ENCODE measurements around the gene OR52I1. TPM values are rescaled to one million over a fixed set of nuclear protein-coding genes. Genes with fewer than 3 reads are reported as not detected.

Gene OR52I1
- total RNA-seq, 1 experiment from 2014 or later = not detected

DNA sequence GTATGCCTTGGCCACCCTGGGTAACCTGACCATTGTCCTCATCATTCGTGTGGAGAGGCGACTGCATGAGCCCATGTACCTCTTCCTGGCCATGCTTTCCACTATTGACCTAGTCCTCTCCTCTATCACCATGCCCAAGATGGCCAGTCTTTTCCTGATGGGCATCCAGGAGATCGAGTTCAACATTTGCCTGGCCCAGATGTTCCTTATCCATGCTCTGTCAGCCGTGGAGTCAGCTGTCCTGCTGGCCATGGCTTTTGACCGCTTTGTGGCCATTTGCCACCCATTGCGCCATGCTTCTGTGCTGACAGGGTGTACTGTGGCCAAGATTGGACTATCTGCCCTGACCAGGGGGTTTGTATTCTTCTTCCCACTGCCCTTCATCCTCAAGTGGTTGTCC, 46.1 kb downstream of the OR52I1 start:
- no peak for DNase-seq
- no peak overlapping the region for H3K4me3 ChIP-seq (ENCODE audit: insufficient read depth, low read depth, low read length)
- peaks cover 7% of the 10 kb centered on the region for H3K27me3 ChIP-seq (ENCODE audit: control insufficient read depth, insufficient read depth, low read length)
- no peaks in the 10 kb centered on the region for H3K36me3 ChIP-seq (replicated peaks; ENCODE audit: control insufficient read depth, insufficient read depth, low read length)

DNA sequence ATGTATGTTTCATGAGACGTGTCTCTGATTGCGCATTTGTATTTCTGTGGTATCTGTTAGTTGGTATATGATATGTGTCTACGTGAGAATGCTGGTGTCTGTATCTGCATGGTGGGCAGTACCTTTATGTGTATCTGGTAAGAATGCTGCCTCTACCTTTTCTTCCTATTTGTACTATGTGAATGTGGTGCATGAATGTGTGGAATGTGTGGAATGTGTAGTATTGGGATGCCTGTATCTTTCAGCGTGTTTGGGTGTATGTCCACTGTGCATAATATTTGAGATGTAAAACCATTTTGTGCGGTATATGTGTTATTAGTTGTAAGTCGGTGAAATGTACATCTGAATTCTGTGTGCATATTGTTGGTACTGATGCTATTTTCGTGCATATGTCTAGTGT, 47.7 kb downstream of the OR52I1 start:
- no peak for DNase-seq
- peaks cover 7% of the 10 kb centered on the region for H3K27me3 ChIP-seq (ENCODE audit: control insufficient read depth, insufficient read depth, low read length)
- no peaks in the 10 kb centered on the region for H3K36me3 ChIP-seq (replicated peaks; ENCODE audit: control insufficient read depth, insufficient read depth, low read length)
- no peak overlapping the region for H3K4me3 ChIP-seq (ENCODE audit: insufficient read depth, low read depth, low read length)

- Histone ChIP-seq H3K4me3 (ENCODE audit: insufficient read depth, low read depth, low read length) (no peak overlapping the region), H3K27me3 (ENCODE audit: control insufficient read depth, insufficient read depth, low read length) (peaks cover 7% of the 10 kb centered on the region), H3K36me3 (replicated peaks; ENCODE audit: control insufficient read depth, insufficient read depth, low read length) (no peaks in the 10 kb centered on the region)
- DNase-seq = no peak
Observed at GRCh38 chr11:4642043-4642442, 48.2 kb downstream of the OR52I1 start.

- Histone ChIP-seq H3K4me3 (ENCODE audit: insufficient read depth, low read depth, low read length) (no peak overlapping the region), H3K27me3 (ENCODE audit: control insufficient read depth, insufficient read depth, low read length) (no peaks in the 10 kb centered on the region), H3K36me3 (replicated peaks; ENCODE audit: control insufficient read depth, insufficient read depth, low read length) (no peaks in the 10 kb centered on the region)
- DNase-seq = no peak
Observed at GRCh38 chr11:4643076-4643475, 49.2 kb downstream of the OR52I1 start.

DNA sequence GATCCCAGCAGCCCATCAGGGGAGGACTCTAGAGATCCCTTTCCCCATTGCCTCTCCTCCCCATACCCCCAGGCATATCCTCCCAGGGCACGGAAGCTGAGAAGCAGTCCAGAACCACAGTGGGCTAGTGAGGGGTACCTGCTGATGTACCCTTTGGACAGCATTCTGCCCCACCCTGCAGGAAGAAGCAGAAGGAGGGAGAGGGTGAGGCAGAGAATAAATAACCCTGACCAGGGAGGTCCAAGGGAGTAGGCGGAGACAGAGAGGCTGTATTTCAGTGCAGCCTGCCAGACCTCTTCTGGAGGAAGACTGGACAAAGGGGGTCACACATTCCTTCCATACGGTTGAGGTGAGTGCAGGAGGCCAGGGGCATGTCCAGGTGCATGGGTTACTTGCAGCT, 49.8 kb downstream of the OR52I1 start, which contains the start of gene OR51E1:
TSS of gene OR51E1 (plus strand) at position 301 of the 400 bp plus-strand sequence. CDS start 8,545 bp downstream, outside the sequence.
- DNase-seq = no peak
- H3K27me3 ChIP-seq (ENCODE audit: control insufficient read depth, insufficient read depth, low read length) = no peaks in the 10 kb centered on the region
- no peak within 1 kb of the TSS for H3K4me3 ChIP-seq (ENCODE audit: insufficient read depth, low read depth, low read length)
- H3K36me3 ChIP-seq (replicated peaks; ENCODE audit: control insufficient read depth, insufficient read depth, low read length) = no peaks in the 10 kb centered on the region

DNA sequence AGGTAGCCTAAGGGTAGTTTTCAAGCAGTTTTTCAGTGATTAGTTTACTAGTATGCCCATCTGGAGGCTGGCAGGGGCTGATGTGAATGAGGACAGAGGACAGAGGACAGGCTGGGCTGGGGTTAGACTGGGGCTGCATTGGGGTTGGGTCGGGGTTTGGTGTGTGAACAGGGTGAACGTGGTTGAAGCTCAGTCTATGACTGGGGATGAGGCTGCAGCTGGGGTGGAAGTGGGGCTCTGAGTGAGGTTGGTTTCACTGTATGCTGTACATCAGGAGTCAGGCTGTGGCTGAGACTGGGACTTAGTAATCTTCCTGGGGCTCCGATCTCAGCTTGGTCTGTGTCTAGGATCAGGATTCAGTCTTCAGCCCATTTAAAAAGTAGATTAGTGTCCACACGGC, 50.4 kb downstream of the OR52I1 start:
- H3K27me3 ChIP-seq (ENCODE audit: control insufficient read depth, insufficient read depth, low read length) = no peaks in the 10 kb centered on the region
- no peaks in the 10 kb centered on the region for H3K36me3 ChIP-seq (replicated peaks; ENCODE audit: control insufficient read depth, insufficient read depth, low read length)
- no peak for DNase-seq
- H3K4me3 ChIP-seq (ENCODE audit: insufficient read depth, low read depth, low read length) = no peak overlapping the region

Other genes with a start within 250 kb of the OR52I1 start
- not detected in 2 replicates for gene OR52B4, start 225.7 kb upstream of the OR52I1 start, total RNA-seq (2014; rRNA removed; shearing (Covaris generic))
- gene TRIM21, start 200.3 kb upstream of the OR52I1 start, total RNA-seq (2014; rRNA removed; shearing (Covaris generic)) = 14.2 and 15.0 TPM in 2 replicates
- gene OR52K2, start 144.7 kb upstream of the OR52I1 start, total RNA-seq (2014; rRNA removed; shearing (Covaris generic)) = not detected in 2 replicates
- 0.07 TPM in 1 of 2 replicates, not detected in the other for gene OR52K1, start 111.4 kb upstream of the OR52I1 start, total RNA-seq (2014; rRNA removed; shearing (Covaris generic))
- gene OR52M1, start 48.8 kb upstream of the OR52I1 start, total RNA-seq (2014; rRNA removed; shearing (Covaris generic)) = not detected in 2 replicates
- gene OR52I2, start 12.3 kb upstream of the OR52I1 start, total RNA-seq (2014; rRNA removed; shearing (Covaris generic)) = not detected in 2 replicates
- gene TRIM68, start 14.2 kb downstream of the OR52I1 start, total RNA-seq (2014; rRNA removed; shearing (Covaris generic)) = 6.3 and 7.3 TPM in 2 replicates
- gene OR51D1, start 43.4 kb downstream of the OR52I1 start, total RNA-seq (2014; rRNA removed; shearing (Covaris generic)) = not detected in 2 replicates
- 0.15 TPM in 1 of 2 replicates, not detected in the other for gene OR51E1, start 49.9 kb downstream of the OR52I1 start, total RNA-seq (2014; rRNA removed; shearing (Covaris generic))
- not detected in 2 replicates for gene OR51E2, start 103.8 kb downstream of the OR52I1 start, total RNA-seq (2014; rRNA removed; shearing (Covaris generic))
- gene MMP26, start 110.7 kb downstream of the OR52I1 start, total RNA-seq (2014; rRNA removed; shearing (Covaris generic)) = not detected in 2 replicates
- not detected in 2 replicates for gene OR51F1, start 175.9 kb downstream of the OR52I1 start, total RNA-seq (2014; rRNA removed; shearing (Covaris generic))
- not detected in 2 replicates for gene OR52R1, start 210.3 kb downstream of the OR52I1 start, total RNA-seq (2014; rRNA removed; shearing (Covaris generic))
- not detected in 2 replicates for gene OR51F2, start 227.3 kb downstream of the OR52I1 start, total RNA-seq (2014; rRNA removed; shearing (Covaris generic))